ENCODE data around the gene RNF212B. TPM values are rescaled to one million over a fixed set of nuclear protein-coding genes. Genes with fewer than 3 reads are reported as not detected.

The RNF212B gene
- total and polyA plus RNA-seq, 2 of the 13 experiments (the other 11 are each of a cell fraction or from before 2014, with no cell fraction given) = 0.05 TPM; not detected in 1

DNA sequence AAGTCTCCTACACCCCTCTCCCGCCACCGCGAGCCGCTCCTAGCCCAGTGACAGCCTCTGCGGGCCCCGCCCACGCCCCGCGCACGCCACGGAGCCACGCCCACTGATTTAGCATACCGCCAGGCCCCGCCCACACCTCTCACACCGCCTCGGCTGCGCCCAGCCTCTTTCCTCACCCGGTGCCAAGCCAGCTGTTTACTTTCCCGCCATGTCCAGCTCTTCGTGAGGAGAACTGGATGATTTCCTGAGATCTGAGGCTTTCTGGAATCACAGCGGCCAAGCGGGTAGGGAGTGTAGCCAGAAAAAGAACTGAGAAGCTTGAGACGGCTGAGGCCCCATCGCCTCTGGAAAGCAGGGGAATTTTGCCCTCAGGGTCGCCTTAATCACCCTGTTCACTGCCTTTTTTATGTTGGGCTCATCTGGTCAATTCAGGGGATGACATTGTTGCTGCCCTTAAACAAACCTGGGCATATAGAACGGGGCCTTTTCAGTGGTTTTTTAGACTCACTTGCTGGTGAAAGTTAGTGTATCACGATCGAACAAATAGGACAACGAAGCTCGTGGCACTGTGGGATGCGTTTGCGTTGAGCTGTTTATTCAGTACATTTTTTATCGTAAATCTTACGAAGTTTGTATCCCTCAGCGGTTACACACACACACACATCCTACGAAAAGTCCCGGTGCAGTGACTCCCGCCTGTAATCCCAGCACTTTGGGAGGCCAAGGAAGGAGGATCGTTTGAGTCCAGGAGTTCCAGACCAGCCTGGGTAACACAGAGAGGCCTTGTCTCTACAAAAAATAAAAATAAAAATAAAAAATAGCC lies at the start of gene RNF212B (continued):
- TF ChIP-seq KIAA2018 (CRISPR knock-in tag; IDR thresholded peaks at IDR 0.05; ENCODE audit: borderline replicate concordance) = no peak
- no peak for TF ChIP-seq ZHX1 (CRISPR knock-in tag; IDR thresholded peaks at IDR 0.05; ENCODE audit: low read depth)
- no peak; the same call in 1 of the 2 replicates for TF ChIP-seq DMAP1 (CRISPR knock-in tag; IDR thresholded peaks at IDR 0.05)
- peak; percentile 95; the same call in 1 of the 2 replicates for TF ChIP-seq FOXC1 (CRISPR knock-in tag; IDR thresholded peaks at IDR 0.05; ENCODE audit: borderline replicate concordance)
- no peak for TF ChIP-seq MLX (CRISPR knock-in tag; IDR thresholded peaks at IDR 0.05)
- TF ChIP-seq BORCS8-MEF2B (CRISPR knock-in tag; IDR thresholded peaks at IDR 0.05) = peak; percentile 60; the same call in 1 of the 2 replicates
- no peak; the same call in 1 of the 2 replicates for TF ChIP-seq SNAPC2 (CRISPR knock-in tag; IDR thresholded peaks at IDR 0.05)
- 0 out of 2 replicates have a peak, but pooled peaks have one; percentile 62 for TF ChIP-seq ARNTL (CRISPR knock-in tag; IDR thresholded peaks at IDR 0.05)
- no peak for TF ChIP-seq HNRNPH1 (optimal IDR thresholded peaks at IDR 0.05; ENCODE audit: low read depth, low read length)
- 0 out of 2 replicates have a peak, but pooled peaks have one; percentile 19 for TF ChIP-seq ZFY (CRISPR knock-in tag; IDR thresholded peaks at IDR 0.05)
- no peak for TF ChIP-seq SMYD3 (CRISPR knock-in tag; IDR thresholded peaks at IDR 0.05)
- TF ChIP-seq NR1H2 (CRISPR knock-in tag; IDR thresholded peaks at IDR 0.05; ENCODE audit: borderline replicate concordance, low read depth) = no peak
- no peak for TF ChIP-seq HOXA9 (CRISPR knock-in tag; IDR thresholded peaks at IDR 0.05; ENCODE audit: borderline replicate concordance)
- TF ChIP-seq TMF1 (CRISPR knock-in tag; IDR thresholded peaks at IDR 0.05; ENCODE audit: low read depth) = no peak
- TF ChIP-seq ZFP37 (CRISPR knock-in tag; IDR thresholded peaks at IDR 0.05; ENCODE audit: borderline replicate concordance) = no peak
- TF ChIP-seq GFI1 (CRISPR knock-in tag; IDR thresholded peaks at IDR 0.05; ENCODE audit: borderline replicate concordance) = no peak
- no peak for TF ChIP-seq MXD3 (CRISPR knock-in tag; IDR thresholded peaks at IDR 0.05)

Data from HepG2 (cell line).